SU-DHL-6 (cell line): ENCODE measurements around the gene C18orf54.

Experiments
- CTCF ChIP-seq: fragments of 200-600 bp; sonication (generic); IDR thresholded peaks from one replicate; pipeline ENCODE4 v1.5.1; 2017; ENCODE audit warnings: antibody characterized with exemption, mild to moderate bottlenecking, low read length, moderate library complexity; ENCODE audit not compliant: insufficient read depth, poor library complexity, severe bottlenecking
- EZH2phosphoT487 ChIP-seq: fragments of 200-600 bp; sonication (generic), shearing (Covaris generic); conservative IDR thresholded peaks from 2 replicates; pipeline ENCODE4 v1.6.1; 2018; ENCODE audit warnings: mild to moderate bottlenecking, antibody characterized with exemption, low read length, moderate library complexity, mixed read lengths

DNA sequence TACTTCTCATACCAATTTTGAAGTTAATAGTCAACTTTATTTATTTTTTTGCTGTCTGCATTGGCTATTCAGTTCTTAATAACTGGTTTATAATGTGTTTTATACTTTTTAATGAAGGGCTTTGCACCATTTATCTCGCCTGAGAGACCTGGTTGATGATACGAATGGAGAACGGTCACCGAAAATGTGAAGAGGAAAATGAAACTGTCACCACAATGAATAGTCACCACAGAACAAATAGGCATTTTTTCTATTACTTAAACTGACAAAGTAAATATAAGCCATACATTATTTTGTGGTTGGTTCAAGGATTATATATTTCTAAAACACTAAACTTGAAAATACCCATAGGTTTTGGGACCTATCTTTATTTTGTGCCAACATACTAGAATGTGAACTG lies 20.4 kb downstream of the C18orf54 start:
- TF ChIP-seq CTCF, result no peak
- no peak for TF ChIP-seq EZH2phosphoT487
